Testis (tissue), 3 donors: ENCODE measurements around the gene AOC3. TPM values are rescaled to one million over a fixed set of nuclear protein-coding genes. Genes with fewer than 3 reads are reported as not detected.
A peak's percentile ranks its signal among the peaks of the same experiment; 100 is the strongest.

Experiments used
- DNase-seq: peaks from one replicate; pipeline ENCODE4 v3.0.0-alpha.2; 2019
- H3K27ac ChIP-seq, 2 donors: fragments of 200-600 bp; sonication (generic); one replicate each; pipeline ENCODE4 v1.5.1; 2019
- H3K27me3 ChIP-seq: fragments of 200-600 bp; sonication (generic); one replicate; pipeline ENCODE4 v1.5.1; 2019
- H3K36me3 ChIP-seq: fragments of 200-600 bp; sonication (generic); one replicate; pipeline ENCODE4 v1.5.1; 2017; ENCODE audit warnings: low read depth; ENCODE audit errors: missing control alignments
- H3K4me1 ChIP-seq: fragments of 200-600 bp; sonication (generic); one replicate; pipeline ENCODE4 v1.5.1; 2019
- H3K4me3 ChIP-seq, 2 donors: fragments of 200-600 bp; sonication (generic); one replicate each; pipeline ENCODE4 v1.5.1; 2017 to 2019
- H3K9me3 ChIP-seq: fragments of 200-600 bp; sonication (generic); one replicate; pipeline ENCODE4 v1.5.1; 2017
- CTCF ChIP-seq, 3 experiments: fragments of 450-650 bp in 2 of 3; fragments of 200-600 bp in 1 of 3; sonication (generic) in 1 of 3; IDR thresholded peaks; one replicate each; pipeline ENCODE4 v1.5.1; 2016 to 2019; ENCODE audit warnings: antibody characterized with exemption in 3 of 3, mild to moderate bottlenecking in 2 of 3, moderate library complexity in 1 of 3
- POLR2A ChIP-seq: fragments of 450-650 bp; IDR thresholded peaks from one replicate; pipeline ENCODE4 v1.6.1; 2017; ENCODE audit warnings: antibody characterized with exemption, mild to moderate bottlenecking, moderate library complexity
- WGBS, 2 donors: methylation state at CpG; one replicate each; pipeline ENCODE4 v1.1.5; 2018; 5-methylcytosine and 5-hydroxymethylcytosine counted together
- intact Hi-C: fragments of 100-400 bp; cut with DNase I; formaldehyde crosslinking; loops from one replicate; pipeline ENCODE4 v1.15.1; 2023; ENCODE audit warnings: low total_unique reads
- polyA plus RNA-seq: library from polyadenylated mRNA; stranded (reverse); fragments of 350-450 nt; fragmentation: Illumina TruSeq; extraction: RNeasy Lipid Tissue Mini Kit (QIAGEN cat#74804); gene quantifications from one replicate; pipeline ENCODE4 v1.2.3, GENCODE V29; 2014; ENCODE audit warnings: low read depth, low replicate concordance; ENCODE audit not compliant: insufficient read depth
- total RNA-seq, 2 donors: library from RNA; depleted of rRNA; stranded (reverse); fragments of >200 nt; gene quantifications; one replicate each; pipeline ENCODE4 v1.2.3, GENCODE V29; 2016

Gene AOC3
- total and polyA plus RNA-seq, 3 donors from 2014 or later: 14.3 to 46.4 (median 14.8) TPM

GRCh38 chr17:42821176-42821575 is 29.8 kb upstream of the AOC3 start:
- no peak for TF ChIP-seq POLR2A
- Histone ChIP-seq H3K9me3 (no peaks in the 10 kb centered on the region), H3K4me3 (no peak overlapping the region), H3K36me3 (no peaks in the 10 kb centered on the region), H3K27ac (no peak overlapping the region), H3K4me1 (peaks cover 7% of the 10 kb centered on the region), H3K27me3 (no peaks in the 10 kb centered on the region)
- intact Hi-C loops: loop anchor here (10.0 kb wide), 1 partner anchor 96 kb away; no protein-coding TSS in a partner anchor
- 94 to 95% methylated on average over 7 of the region's 7 CpGs for WGBS, 2 donors
- no peak for DNase-seq

GRCh38 chr17:42827472-42827871 is 23.5 kb upstream of the AOC3 start:
- Histone ChIP-seq H3K4me1 (peaks cover 7% of the 10 kb centered on the region), H3K27me3 (no peaks in the 10 kb centered on the region), H3K36me3 (no peaks in the 10 kb centered on the region), H3K9me3 (no peaks in the 10 kb centered on the region), H3K4me3 (no peak overlapping the region), H3K27ac (no peak overlapping the region)
- 82 to 96% methylated on average over 1 of the region's 1 CpG for WGBS, 2 donors
- DNase-seq: no peak
- TF ChIP-seq CTCF (IDR thresholded peaks at IDR 0.05): no peak
- TF ChIP-seq POLR2A: no peak
- intact Hi-C loops: loop anchor here (10.0 kb wide), 1 partner anchor 103 kb away; no protein-coding TSS in a partner anchor

- no peak overlapping the region for H3K27ac ChIP-seq
- H3K27me3 ChIP-seq: no peaks in the 10 kb centered on the region
- intact Hi-C loops: no loop called here
- DNase-seq: no peak
- H3K4me1 ChIP-seq: peaks cover 10% of the 10 kb centered on the region
- TF ChIP-seq POLR2A (no peak), CTCF (IDR thresholded peaks at IDR 0.05) (no peak)
- H3K36me3 ChIP-seq: no peaks in the 10 kb centered on the region
- no peaks in the 10 kb centered on the region for H3K9me3 ChIP-seq
- H3K4me3 ChIP-seq: no peak overlapping the region
Measured at GRCh38 chr17:42830971-42831370, 20.0 kb upstream of the AOC3 start.

GRCh38 chr17:42832213-42832933 is 18.6 kb upstream of the AOC3 start:
- intact Hi-C loops: no loop called here
- 32 to 47% methylated on average over 9 of the region's 9 CpGs for WGBS, 2 donors
- Histone ChIP-seq H3K4me1 (peaks cover 10% of the 10 kb centered on the region), H3K4me3 (peak overlapping the region; percentile 87 to 99), H3K9me3 (no peaks in the 10 kb centered on the region), H3K27me3 (no peaks in the 10 kb centered on the region), H3K36me3 (no peaks in the 10 kb centered on the region), H3K27ac (peak overlapping the region; percentile 77 to 87)
- TF ChIP-seq POLR2A (no peak), CTCF (IDR thresholded peaks at IDR 0.05) (no peak)
- DNase-seq: no peak

- Histone ChIP-seq H3K4me1 (peaks cover 10% of the 10 kb centered on the region), H3K27ac (peak within 1 kb of the TSS; percentile 77 to 87), H3K36me3 (no peaks in the 10 kb centered on the region), H3K27me3 (no peaks in the 10 kb centered on the region), H3K4me3 (peak within 1 kb of the TSS; percentile 87 to 99), H3K9me3 (no peaks in the 10 kb centered on the region)
- TF ChIP-seq CTCF (IDR thresholded peaks at IDR 0.05): no peak
- TF ChIP-seq POLR2A: peak; percentile 51
- DNase-seq: peak; percentile 95
- 0% methylated on average over 11 to 55 of the region's 71 CpGs for WGBS, 2 donors
- intact Hi-C loops: no loop called here
Measured at GRCh38 chr17:42832934-42833766, 17.8 kb upstream of the AOC3 start, which contains the start of gene PSME3. PSME3 (plus strand) TSS chr17:42833397; CDS start chr17:42833632, 235 bp downstream.
